ENCODE data around the gene HARS2. TPM values are rescaled to one million over a fixed set of nuclear protein-coding genes. Genes with fewer than 3 reads are reported as not detected.
"Not testable (repeated sequence)": the region's sequence is repeated elsewhere in the genome, so short reads cannot be mapped to it uniquely, and the experiment has no call there.

HARS2 gene
- total RNA-seq, 1 experiment from 2014 or later, result 28.8 TPM

GRCh38 chr5:140647042-140647419, 44.2 kb upstream of the HARS2 start:
- DNase-seq, result no peak
- H4K20me1 ChIP-seq (ENCODE audit: insufficient read depth), result peaks cover 5% of the 10 kb centered on the region; the same call in 1 of the 2 replicates
- TSS peak; percentile 71 for BruUV-seq (replicated peaks)
- intact Hi-C loops (cut with micrococcal nuclease; ENCODE audit: unreplicated experiment), result loop anchor here (2.0 kb wide), 3 partner anchors 82 to 246 kb away; partner anchors contain the start of genes ANKHD1, APBB3, SLC35A4 and SRA1
- H3K4me2 ChIP-seq, result peak overlapping the region; percentile 91
- peaks cover 26% of the 10 kb centered on the region for H3K36me3 ChIP-seq (ENCODE audit: low read depth)
- peaks cover 14% of the 10 kb centered on the region for H3K4me1 ChIP-seq (replicated peaks; ENCODE audit: insufficient read depth)
- no peaks in the 10 kb centered on the region for H3K27me3 ChIP-seq (ENCODE audit: insufficient read depth, low read depth)
- H2AFZ ChIP-seq, result peak overlapping the region; percentile 84
- no peaks in the 10 kb centered on the region for H3K9me3 ChIP-seq (ENCODE audit: insufficient read depth, low read depth)
- peak overlapping the region; percentile 84 for H3K4me3 ChIP-seq
- no peaks in the 10 kb centered on the region for H3K9me2 ChIP-seq (ENCODE audit: insufficient read depth)
- no peak overlapping the region for H3K27ac ChIP-seq
- POLR2A ChIA-PET (ENCODE audit: unreplicated experiment), result interaction anchor here (0.6 to 1.1 kb wide), 6 partner anchors 17 to 1223 kb away, joined by 3 to 10 read pairs (median 6); partner anchors contain the start of gene ZMAT2
- TF ChIP-seq CTCF (conservative IDR thresholded peaks at IDR 0.05) (no peak), EZH2 (IDR thresholded peaks at IDR 0.05; ENCODE audit: low read depth) (no peak)
- CTCF ChIA-PET, result no interaction called here
- H3K79me2 ChIP-seq (ENCODE audit: low read depth), result peaks cover 46% of the 10 kb centered on the region
- peaks cover 6% of the 10 kb centered on the region; the same call in 1 of the 2 replicates for H3F3A ChIP-seq (ENCODE audit: insufficient read depth, low read depth)

GRCh38 chr5:140658870-140659269, 32.4 kb upstream of the HARS2 start:
- Histone ChIP-seq H3K4me2 (no peak overlapping the region), H3K27me3 (ENCODE audit: insufficient read depth, low read depth) (no peaks in the 10 kb centered on the region), H3K4me1 (replicated peaks; ENCODE audit: insufficient read depth) (no peaks in the 10 kb centered on the region; the same call in 1 of the 2 replicates), H3K79me2 (ENCODE audit: low read depth) (no peaks in the 10 kb centered on the region), H4K20me1 (ENCODE audit: insufficient read depth) (no peaks in the 10 kb centered on the region), H3K4me3 (no peak overlapping the region), H3K9me2 (ENCODE audit: insufficient read depth) (no peaks in the 10 kb centered on the region), H3F3A (ENCODE audit: insufficient read depth, low read depth) (peaks cover 14% of the 10 kb centered on the region), H3K36me3 (ENCODE audit: low read depth) (peaks cover 26% of the 10 kb centered on the region), H3K9me3 (ENCODE audit: insufficient read depth, low read depth) (no peaks in the 10 kb centered on the region), H3K27ac (no peak overlapping the region), H2AFZ (no peak overlapping the region)
- intact Hi-C loops (cut with micrococcal nuclease; ENCODE audit: unreplicated experiment), result no loop called here
- TF ChIP-seq EZH2 (IDR thresholded peaks at IDR 0.05; ENCODE audit: low read depth) (no peak), CTCF (conservative IDR thresholded peaks at IDR 0.05) (no peak)
- CTCF ChIA-PET, result no interaction called here
- POLR2A ChIA-PET (ENCODE audit: unreplicated experiment), result no interaction called here
- no TSS peak for BruUV-seq (replicated peaks)
- DNase-seq, result no peak

GRCh38 chr5:140660371-140660770, 30.9 kb upstream of the HARS2 start:
- intact Hi-C loops (cut with micrococcal nuclease; ENCODE audit: unreplicated experiment); H3K4me2 ChIP-seq; POLR2A ChIA-PET (ENCODE audit: unreplicated experiment); H3K9me3 ChIP-seq (ENCODE audit: insufficient read depth, low read depth); H3K9me2 ChIP-seq (ENCODE audit: insufficient read depth); H4K20me1 ChIP-seq (ENCODE audit: insufficient read depth); BruUV-seq (replicated peaks); DNase-seq; H3K4me1 ChIP-seq (replicated peaks; ENCODE audit: insufficient read depth); H2AFZ ChIP-seq; H3K27ac ChIP-seq; H3K79me2 ChIP-seq (ENCODE audit: low read depth); H3K27me3 ChIP-seq (ENCODE audit: insufficient read depth, low read depth); H3K4me3 ChIP-seq; CTCF ChIA-PET: not testable (repeated sequence)
- Histone ChIP-seq H3K36me3 (ENCODE audit: low read depth) (peaks cover 15% of the 10 kb centered on the region), H3F3A (ENCODE audit: insufficient read depth, low read depth) (peaks cover 21% of the 10 kb centered on the region)

- intact Hi-C loops (cut with micrococcal nuclease; ENCODE audit: unreplicated experiment), result loop anchor here (2.0 kb wide), 1 partner anchor 55 kb away; no protein-coding TSS in a partner anchor
- CTCF ChIA-PET, result interaction anchor here (0.7 kb wide), 1 partner anchor 16 kb away, joined by 4 read pairs; the partner anchor contains the start of genes IK and NDUFA2
Measured at GRCh38 chr5:140664030-140664358, 27.3 kb upstream of the HARS2 start.

More at GRCh38 chr5:140664030-140664358, 27.3 kb upstream of the HARS2 start:
- Histone ChIP-seq H3K27me3 (ENCODE audit: insufficient read depth, low read depth) (no peaks in the 10 kb centered on the region), H3K4me3 (peak overlapping the region; percentile 87), H3K9me2 (ENCODE audit: insufficient read depth) (no peaks in the 10 kb centered on the region), H4K20me1 (ENCODE audit: insufficient read depth) (no peaks in the 10 kb centered on the region; the same call in 1 of the 2 replicates), H2AFZ (peak overlapping the region; percentile 92), H3K27ac (peak overlapping the region; percentile 69), H3K4me2 (peak overlapping the region; percentile 95), H3K36me3 (ENCODE audit: low read depth) (peaks cover 24% of the 10 kb centered on the region; the same call in 1 of the 2 replicates), H3K79me2 (ENCODE audit: low read depth) (peaks cover 32% of the 10 kb centered on the region), H3F3A (ENCODE audit: insufficient read depth, low read depth) (peaks cover 21% of the 10 kb centered on the region), H3K9me3 (ENCODE audit: insufficient read depth, low read depth) (no peaks in the 10 kb centered on the region), H3K4me1 (replicated peaks; ENCODE audit: insufficient read depth) (peaks cover 13% of the 10 kb centered on the region)
- POLR2A ChIA-PET (ENCODE audit: unreplicated experiment), result interaction anchor here (0.6 to 1.1 kb wide), 5 partner anchors 16 to 124 kb away, joined by 3 to 34 read pairs (median 5); partner anchors contain the start of gene IK
- no peak for DNase-seq
- TF ChIP-seq CTCF (conservative IDR thresholded peaks at IDR 0.05) (no peak), EZH2 (IDR thresholded peaks at IDR 0.05; ENCODE audit: low read depth) (no peak)
- no TSS peak for BruUV-seq (replicated peaks)

Data from PC-9 (cell line).